GM18909 (cell line): ENCODE measurements around the gene NAA30.

ENCODE experiments used
- ATAC-seq: cut with Tn5 transposase; IDR thresholded peaks from one replicate; pipeline ENCODE4 v1.9.1; 2021; ENCODE audit warnings: mild to moderate bottlenecking; ENCODE audit not compliant: unreplicated experiment, poor library complexity

The NAA30 gene

DNA sequence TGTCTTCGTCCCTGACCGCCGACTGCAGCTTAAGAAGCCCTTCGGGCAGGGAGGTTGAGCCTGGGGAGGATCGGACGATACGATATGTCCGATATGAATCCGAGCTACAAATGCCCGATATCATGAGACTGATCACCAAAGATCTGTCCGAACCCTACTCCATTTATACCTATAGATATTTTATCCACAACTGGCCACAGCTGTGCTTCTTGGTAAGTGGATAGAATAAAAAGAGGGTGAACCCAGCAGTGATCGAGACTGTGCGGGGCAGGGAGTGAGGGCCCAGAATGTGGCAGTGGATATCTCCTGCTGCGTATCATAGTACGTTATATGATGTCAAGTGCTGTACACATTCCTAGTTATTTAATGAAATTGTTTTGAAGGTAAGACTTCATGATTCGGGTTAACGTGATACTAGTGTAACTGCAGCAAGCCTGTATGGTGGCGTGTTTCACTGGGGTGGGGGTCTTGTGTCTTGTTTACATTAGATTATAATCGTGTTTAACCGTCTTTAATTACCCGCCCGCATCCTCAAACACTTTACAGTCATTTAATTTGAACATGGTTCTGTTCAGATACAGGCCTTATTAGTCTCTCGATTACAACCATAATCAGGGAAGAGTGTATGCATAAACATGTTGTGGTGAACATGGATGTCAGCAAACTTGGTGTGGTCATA is 1.3 kb downstream of the NAA30 start:
- ATAC-seq = no peak

DNA sequence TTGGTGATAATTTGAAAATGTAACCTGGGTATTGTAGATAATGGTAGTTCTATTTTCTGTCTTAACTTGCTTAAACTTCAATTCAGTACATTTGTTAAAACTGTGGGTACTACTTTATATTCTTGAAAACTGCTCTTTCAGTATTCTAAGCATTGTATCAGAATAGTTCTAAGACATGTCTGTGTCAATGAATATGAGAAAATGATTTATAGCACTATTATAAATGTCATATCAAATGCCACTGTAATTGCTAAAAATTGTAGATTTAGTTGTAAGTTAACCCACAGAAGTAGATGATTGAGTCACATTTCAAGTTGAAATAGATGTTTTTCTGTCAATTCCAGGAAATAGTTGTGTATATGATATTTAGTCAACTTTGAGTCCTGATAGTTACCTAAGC is 2.4 kb downstream of the NAA30 start:
- no peak for ATAC-seq

- no peak for ATAC-seq
These were observed 10.4 kb downstream of the NAA30 start for GRCh38 chr14:57400556-57401494.

- no peak for ATAC-seq
These were observed 11.1 kb downstream of the NAA30 start for GRCh38 chr14:57401501-57401900.

DNA sequence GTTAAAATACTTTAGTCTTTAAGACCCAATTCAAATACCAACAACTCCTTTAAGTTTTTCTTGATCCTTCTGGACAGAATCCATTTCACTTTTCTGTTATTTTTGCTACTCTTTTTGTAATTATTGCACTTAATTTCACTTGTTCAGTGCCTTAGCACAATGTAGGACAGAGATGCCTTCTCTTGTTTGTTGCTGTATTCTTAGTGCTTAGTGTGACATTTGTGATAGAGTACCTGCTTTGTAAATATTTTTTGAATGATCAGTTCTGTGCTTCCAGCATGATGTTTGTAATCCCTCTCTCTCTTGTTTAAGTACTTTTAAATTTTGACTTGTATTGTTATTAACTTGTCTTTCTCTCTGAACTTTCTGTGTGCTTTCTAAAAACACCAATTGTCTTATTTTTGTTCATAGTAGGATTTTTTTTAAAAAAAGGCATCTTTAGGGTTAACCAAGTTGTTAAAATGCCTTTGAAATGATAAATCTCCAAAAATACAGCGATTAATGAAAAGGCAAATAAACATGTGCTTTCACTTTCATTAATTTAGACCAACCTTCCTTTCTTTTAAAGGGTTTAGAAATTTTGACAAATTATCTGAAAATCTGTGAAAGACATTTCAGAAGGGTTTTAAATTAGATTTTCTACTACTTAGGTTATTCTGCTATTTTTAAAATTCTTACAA is 11.9 kb downstream of the NAA30 start:
- ATAC-seq = no peak

DNA sequence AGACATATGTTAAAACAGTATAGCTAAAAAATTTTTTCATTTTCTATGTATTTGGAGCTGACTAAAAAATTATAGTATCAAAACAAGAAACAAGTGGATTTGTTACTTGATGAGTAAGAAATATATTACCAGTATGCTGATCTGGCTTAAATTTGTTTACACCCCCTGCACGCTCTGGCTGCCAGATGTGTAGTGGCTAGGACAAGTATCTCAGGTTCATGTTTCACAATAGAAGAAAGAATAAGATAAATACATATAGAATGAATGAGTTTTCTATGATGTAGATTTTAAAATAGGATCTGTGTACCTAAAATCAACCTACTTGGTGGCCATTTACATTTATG is 13.1 kb downstream of the NAA30 start:
- ATAC-seq = no peak

DNA sequence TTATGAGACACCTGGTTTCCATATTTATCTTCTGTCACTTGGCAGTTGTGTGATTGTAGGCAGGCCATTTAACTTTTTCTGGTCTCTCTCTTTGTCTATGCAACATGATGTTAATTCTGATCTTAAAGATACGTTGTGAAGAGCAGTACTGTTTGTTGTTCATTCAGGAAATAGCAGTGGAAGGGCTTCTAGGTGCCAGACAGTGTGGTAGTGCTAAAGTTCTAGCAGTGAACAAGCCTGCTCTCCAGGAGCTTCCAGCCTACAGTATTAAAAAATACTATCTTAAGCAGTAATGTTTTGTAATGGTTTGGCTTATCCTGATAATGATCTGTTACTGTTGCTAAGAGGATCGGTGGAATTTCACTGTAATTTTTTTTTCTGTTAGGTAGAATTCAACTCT is 15.2 kb downstream of the NAA30 start:
- no peak for ATAC-seq

DNA sequence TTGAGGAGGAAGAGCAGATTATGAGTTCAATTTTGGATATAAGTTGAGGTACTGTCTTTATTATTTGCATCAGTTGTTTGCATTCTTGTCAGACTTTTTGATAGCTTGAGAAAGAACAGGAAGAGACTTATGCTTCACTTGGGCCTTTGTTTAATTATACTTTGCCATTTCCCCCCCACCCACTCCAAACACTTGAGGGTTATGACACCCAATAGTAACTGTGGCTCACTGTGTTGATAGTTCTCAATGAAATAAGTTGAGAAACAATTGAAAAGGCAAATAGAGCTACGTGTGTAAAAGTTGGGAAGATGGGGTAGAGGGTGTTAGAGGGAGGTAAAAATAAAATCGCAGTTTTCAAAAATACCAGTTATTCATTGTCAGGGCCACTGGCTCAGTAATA is 17.7 kb downstream of the NAA30 start:
- no peak for ATAC-seq

DNA sequence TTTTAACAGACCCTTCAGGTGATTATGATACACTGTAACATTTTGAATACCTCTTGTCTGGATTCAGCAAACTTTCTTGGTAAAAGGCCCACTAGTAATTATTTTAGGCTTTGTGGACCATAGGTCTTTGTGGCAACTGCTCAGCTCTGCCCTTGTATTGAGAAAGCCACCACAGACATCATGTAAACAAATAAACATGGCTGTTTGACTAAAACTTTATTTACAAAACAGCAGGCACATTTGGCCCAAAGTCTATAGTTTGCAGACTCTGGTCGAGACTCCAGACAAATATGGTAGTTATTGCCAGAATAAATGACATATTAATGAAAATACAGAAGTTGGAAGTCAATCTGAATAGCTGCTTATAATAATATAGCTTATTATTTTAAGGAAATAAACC is 18.2 kb downstream of the NAA30 start:
- no peak for ATAC-seq

DNA sequence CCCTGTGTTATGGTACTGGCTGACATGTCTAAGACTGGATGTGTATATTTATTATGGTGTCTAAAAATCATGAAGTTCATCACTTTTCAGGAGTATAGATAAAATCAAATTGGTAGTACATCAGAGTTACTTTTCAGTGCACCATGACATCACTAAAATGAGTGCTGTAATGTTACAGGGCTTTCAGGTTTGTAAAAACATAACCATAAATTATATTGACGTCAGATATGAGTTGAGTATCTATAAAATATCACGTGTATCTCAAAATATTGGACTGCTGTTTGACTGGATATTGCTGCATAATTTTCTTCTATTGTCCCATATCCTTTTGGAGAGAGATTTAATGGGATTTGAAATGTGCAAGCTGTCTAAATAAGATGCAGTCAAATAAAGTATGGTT is 22.0 kb downstream of the NAA30 start:
- ATAC-seq = no peak

GRCh38 chr14:57413849-57414248 is 23.5 kb downstream of the NAA30 start:
- ATAC-seq = no peak

- no peak for ATAC-seq
These were observed 26.8 kb downstream of the NAA30 start for GRCh38 chr14:57417228-57417627.

DNA sequence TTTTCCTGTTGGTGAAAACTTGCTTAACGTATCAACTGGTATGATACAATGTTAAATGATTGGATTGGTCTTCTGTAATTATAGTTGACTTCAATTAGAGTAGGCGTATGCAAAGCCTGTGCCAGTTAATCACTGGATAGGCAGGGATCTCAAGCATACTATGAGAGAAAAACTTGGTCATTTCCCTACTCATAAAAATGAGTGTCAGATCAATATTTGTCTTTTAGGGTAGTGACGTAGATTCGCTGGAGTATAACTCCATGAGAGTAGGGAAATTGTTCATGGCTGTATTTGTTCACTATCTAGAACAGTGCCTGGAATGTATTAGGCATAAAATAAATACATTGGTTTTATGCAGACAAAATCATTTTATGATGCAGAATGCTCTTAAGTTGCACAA is 28.6 kb downstream of the NAA30 start:
- ATAC-seq = no peak

- ATAC-seq = no peak
These were observed 29.6 kb downstream of the NAA30 start for GRCh38 chr14:57420033-57420432.

- ATAC-seq = no peak
These were observed 30.6 kb downstream of the NAA30 start for GRCh38 chr14:57420986-57421385.

DNA sequence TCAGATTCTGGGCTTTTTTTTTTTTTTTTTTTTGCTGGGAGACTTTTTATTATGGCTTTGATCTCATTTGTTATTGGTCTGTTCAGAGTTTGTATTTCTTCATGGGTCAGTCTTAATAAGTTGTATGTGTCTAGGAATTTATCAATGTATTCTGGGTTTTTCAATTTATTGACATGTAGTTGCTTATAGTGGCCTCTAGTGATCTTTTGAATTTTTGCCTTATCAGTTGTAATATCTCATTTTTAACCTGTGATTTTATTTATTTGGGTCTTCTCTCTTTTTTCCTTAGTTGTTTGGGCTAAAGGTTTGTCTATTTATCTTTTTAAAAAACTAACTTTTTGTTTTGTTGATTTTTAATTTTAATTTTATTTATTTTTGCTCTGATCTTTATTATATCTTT is 45.5 kb downstream of the NAA30 start:
- no peak for ATAC-seq

DNA sequence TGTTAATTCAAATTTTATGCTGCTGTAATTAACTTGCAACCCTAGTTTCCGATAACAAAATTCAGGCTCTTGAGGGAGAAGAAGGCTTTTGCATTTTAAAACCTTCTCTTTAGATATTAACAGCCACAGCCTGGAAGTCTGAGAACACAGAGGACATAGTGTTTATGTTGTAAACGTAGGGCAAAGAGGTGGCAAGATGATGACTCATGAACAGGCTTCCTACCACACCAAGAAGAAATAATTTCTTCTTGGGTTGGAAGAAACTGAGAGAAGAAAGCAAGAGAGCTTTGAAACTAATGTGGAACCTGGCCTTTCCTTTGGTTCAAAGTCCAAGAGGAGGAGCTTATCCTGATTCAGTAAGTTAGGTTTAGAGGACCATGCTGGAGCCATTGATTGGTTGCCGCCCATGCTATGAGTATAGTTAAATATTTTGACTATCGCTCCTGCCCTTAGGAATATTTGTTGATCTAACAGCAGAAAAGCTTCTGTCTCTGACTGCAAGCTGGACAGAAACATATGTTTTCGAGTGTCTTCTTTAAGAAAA is 71.5 kb downstream of the NAA30 start:
- ATAC-seq = no peak

GRCh38 chr14:57462551-57462950 is 72.2 kb downstream of the NAA30 start:
- no peak for ATAC-seq

- peak; percentile 92 for ATAC-seq
These were observed 73.8 kb downstream of the NAA30 start for GRCh38 chr14:57464008-57464730.
